GM18502 (cell line): Measurements from ENCODE around the gene IGLL5.
"Not testable (repeated sequence)": the region's sequence is repeated elsewhere in the genome, so short reads cannot be mapped to it uniquely, and the experiment has no call there.

Source experiments
- ATAC-seq: cut with Tn5 transposase; IDR thresholded peaks from one replicate; pipeline ENCODE4 v1.9.1; 2021; ENCODE audit warnings: mild to moderate bottlenecking; ENCODE audit not compliant: unreplicated experiment, poor library complexity

Gene IGLL5

DNA sequence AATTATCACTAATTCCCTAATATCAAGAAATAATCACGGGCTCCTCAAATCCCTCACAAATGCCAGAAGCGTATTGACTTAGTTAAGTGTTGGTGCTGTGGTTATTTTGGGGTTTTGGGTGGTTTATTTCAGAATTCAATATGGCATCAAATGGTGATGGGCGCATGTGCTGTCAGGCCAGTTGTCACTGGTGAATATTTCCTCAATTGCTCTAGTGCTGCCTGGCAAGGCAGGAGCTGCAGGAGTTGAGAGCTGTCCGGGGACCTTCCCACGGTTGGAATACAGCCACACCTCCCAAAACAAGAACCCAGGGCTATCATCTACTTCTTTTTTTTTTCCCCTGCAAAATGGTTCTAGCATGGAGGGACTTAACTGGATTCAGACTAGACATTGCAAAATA lies 10.3 kb downstream of the IGLL5 start:
- no peak for ATAC-seq

- ATAC-seq: not testable (repeated sequence)
These were observed 10.9 kb downstream of the IGLL5 start for GRCh38 chr22:22898411-22898950.

GRCh38 chr22:22899342-22900080 lies 11.9 kb downstream of the IGLL5 start:
- ATAC-seq: not testable (repeated sequence)

- ATAC-seq: not testable (repeated sequence)
These were observed 13.1 kb downstream of the IGLL5 start for GRCh38 chr22:22900527-22901205.

DNA sequence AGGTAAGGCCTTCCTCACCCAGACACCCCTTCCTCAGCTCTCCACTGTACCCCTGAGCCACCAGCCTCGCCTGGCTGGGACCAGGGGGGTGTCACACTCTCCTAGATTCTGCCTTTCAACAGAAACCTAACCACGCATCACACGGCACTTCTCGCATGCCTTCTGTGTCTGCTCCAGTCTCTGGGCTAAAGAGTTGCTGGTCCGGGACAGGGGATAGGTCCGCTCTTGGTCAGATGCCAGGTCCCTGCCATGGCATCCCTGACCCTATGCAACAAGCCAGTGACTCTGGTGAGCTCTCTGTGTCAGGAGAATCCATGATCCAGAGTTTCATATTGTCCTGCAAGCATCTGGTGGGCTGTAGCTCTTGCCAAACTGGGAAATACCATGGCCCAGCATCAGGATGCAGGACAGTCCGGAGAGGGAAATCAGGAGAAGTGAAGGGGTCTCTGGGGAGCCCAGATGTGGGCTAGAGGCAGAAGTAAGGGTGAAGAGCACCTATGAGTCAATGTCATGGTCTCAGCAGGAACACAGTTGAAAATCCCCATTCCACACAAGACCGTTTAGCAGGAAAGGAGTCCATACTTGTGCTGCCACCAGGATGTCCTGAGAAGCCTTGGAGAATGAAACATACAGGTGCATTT lies 14.1 kb downstream of the IGLL5 start:
- ATAC-seq: no peak

DNA sequence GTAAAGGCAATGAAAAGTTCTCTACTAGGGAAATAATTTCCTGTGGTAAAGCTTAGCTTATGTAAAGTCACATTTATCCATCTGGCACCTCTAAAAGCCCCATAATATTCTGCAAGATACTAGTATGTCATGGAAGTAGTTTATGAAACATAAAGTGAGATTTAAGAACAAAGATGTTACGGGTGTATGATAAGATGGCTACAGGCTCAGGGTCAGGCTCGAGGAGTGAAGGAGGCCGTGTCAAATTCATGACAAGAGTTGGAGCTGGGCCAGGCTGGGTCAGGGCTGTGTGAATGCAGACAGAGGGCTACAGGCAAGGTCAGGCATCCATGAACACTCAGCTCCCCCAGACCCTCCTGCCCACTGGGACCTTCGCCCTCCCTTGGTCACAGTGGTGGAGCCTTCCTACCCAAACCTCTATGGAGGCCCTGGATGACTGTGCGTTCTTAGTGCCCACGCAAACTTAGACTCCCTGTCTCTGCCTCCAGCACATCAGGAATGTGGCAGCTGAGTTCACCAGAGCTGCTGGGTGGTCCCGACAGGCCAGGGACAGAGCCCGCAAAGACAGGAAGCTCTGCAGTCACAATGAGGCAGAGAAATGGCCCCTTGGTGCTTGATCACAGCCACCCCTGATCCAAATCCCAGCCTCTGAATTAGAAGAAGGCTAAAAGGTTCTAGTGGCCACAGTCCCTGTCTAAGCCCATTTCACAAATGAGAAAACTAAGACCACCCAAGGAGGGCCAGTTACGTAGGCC lies 14.8 kb downstream of the IGLL5 start:
- ATAC-seq: no peak

DNA sequence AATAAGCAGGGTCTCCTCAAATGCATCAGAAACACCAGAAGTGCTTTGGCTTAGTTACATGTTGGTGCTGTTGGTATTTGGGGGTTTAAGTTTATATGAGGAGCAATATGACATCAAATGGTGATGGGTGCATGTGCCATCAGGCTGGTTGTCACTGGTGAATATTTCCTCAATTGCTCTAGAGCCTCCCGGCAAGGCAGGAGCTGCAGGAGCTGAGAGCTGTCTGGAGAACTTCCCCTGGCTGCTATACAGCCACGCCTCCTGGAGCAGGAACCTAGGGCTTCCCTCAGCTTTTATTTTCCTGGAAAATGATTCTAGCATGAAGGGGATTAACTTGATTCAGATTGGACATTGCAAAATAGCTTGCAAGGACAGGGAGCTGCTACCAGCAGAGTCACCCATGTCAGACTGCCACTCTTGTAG lies 15.8 kb downstream of the IGLL5 start:
- no peak for ATAC-seq

DNA sequence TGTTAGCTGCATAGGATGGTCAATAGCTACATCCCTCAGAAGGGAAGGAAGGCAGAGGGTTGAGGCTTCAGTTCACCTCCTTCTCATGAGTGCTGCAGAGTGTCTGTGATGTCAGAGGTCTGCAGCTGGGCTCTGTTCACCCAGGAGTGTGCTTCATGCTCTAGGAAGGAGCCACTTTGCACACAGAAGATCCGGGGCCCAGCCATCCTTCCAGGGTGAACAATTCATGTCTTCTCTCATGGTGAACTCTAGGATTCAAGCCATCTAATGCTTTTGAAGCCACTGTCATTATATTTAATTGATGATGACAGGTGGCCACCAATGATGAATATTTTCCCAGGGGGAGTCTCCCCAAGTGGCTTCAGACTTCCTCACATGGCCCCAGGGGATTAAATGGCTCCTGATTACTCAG lies 16.2 kb downstream of the IGLL5 start:
- ATAC-seq: not testable (repeated sequence)

DNA sequence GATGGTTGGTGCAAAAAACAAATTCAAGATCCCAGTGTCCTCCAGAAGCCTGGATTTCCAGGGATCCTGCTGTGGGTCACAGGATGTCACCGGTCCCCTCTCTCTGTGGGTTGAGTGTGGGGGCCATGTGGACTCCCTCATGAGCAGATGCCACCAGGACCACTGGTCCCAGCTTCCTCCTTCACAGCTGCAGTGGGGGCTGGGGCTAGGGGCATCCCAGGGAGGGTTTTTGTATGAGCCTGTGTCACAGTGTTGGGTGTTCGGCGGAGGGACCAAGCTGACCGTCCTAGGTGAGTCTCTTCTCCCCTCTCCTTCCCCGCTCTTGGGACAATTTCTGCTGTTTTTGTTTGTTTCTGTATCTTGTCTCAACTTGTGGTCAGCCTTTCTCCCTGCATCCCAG lies 17.1 kb downstream of the IGLL5 start:
- ATAC-seq: not testable (repeated sequence)

DNA sequence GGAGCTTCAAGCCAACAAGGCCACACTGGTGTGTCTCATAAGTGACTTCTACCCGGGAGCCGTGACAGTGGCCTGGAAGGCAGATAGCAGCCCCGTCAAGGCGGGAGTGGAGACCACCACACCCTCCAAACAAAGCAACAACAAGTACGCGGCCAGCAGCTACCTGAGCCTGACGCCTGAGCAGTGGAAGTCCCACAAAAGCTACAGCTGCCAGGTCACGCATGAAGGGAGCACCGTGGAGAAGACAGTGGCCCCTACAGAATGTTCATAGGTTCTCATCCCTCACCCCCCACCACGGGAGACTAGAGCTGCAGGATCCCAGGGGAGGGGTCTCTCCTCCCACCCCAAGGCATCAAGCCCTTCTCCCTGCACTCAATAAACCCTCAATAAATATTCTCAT lies 18.8 kb downstream of the IGLL5 start:
- ATAC-seq: not testable (repeated sequence)

DNA sequence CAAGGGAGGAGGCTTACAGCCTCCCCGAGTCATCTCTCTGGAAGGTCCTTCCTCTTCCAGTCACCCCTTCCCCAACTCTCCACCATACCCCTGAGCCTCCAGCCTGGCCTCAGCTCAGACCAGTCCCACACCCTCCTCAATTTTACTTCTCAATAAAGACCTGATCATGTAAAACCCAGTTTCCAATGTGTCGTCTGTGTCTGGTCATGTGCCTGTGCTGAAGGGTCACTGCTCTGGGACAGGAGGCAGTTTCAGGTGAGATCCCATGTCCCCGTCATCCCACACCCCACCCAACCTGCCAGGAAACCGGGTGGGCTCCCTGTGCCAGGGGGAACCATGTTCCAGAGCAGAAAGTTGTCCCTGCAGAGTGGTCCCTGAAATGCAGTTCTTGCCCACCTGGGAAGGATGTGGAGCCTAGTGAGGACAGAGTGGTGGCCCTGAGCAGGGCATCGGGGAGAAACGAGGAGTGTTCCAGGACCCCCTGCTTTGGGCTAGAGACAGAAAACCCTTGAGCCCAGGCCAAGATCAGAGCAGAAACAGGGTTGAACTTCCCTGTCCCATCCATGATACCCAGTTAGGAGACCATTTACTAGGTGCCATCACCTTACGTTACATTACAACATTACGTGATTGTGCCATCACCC lies 19.4 kb downstream of the IGLL5 start:
- ATAC-seq: no peak

GRCh38 chr22:22907551-22908494 lies 20.2 kb downstream of the IGLL5 start:
- no peak for ATAC-seq

DNA sequence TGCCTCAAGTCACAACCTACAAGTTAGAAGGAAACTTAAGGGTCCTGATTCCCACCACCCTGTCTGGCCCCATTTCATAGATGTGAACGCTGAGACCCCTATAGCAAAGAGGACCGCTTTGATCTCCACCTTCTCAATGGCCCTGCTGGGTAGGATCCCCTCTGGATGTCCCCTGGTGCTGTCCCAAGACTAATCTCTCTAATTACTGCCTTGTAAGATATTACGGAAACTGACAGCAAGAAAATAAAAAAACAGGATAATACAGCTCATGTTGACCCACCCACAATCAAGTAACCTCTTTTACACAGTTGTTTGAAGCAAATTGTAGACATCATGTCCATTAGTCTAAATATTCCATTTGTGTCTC lies 20.9 kb downstream of the IGLL5 start:
- ATAC-seq: no peak

DNA sequence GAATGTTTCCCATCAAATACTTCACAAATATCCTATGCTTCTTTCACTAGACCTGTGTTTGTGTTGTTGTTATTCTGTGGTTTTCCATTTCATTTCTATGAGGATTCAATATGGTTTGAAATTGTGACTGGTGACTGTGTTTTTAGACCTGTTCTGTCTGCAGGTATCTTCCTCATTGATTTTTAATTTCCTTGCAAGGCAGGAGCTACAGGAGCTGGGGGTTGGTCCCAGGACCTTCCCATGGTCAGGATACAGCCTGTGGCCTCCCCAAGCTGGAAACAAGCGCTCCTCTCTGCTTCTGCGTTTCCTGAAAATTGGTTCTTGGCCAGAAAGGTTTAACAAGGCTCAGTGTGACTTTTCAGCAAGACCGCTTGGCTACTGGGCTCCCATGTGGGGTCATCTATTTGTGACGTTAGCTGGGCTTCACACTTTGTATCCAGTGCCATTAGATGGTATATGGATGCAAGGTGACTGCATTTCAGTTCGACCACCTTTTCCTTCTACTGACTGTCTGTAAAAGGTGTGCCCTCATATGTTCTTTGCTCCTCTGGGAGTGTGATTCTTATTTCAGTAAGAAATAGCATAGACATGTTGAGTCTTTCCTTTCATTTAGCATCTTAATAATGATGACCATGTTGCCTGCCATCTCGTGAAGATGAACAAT lies 21.5 kb downstream of the IGLL5 start:
- ATAC-seq: no peak

DNA sequence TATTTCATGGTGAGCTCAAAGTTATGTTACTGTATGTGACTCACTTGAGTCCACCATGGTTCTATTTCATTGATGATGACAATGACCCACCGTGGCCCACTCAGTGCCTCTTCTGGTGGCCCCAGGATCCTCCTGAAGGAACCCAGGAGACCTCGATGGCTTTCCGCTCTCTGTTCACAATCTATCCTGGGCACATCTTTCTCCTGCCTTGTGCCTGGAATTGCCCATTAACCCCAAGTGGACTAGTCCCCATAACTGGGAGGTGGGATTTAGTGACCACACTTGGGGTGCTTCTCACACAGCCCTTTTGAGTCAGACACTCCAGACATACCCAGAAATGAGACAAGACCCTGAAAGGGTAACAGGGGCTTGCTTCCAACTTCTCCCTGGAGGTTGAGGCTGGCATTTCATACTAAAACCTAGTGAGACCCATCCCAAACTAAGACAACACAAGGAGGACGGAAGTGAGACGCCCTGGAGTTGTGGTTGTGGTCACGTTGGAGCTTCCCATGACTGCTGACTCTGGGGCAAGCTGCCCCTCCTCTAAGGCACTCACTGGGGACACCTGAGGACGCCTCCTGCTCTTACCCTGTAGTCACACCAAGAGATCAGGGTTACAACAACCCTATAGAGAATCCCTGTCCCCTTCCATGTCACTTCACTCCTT lies 22.1 kb downstream of the IGLL5 start:
- ATAC-seq: no peak

GRCh38 chr22:22910272-22911240 lies 22.9 kb downstream of the IGLL5 start:
- ATAC-seq: no peak
